DND-41 (cell line): ENCODE data around the gene PMPCA.
"Not testable (repeated sequence)": the region's sequence is repeated elsewhere in the genome, so short reads cannot be mapped to it uniquely, and the experiment has no call there.

Source experiments
- ATAC-seq: fragments of 200-7000 bp; cut with Tn5 transposase; 3 replicates; pipeline ENCODE4 v1.9.1; 2021; ENCODE audit warnings: low read depth; ENCODE audit not compliant: insufficient read depth
- DNase-seq: peaks from one replicate; pipeline ENCODE4 v3.0.0-alpha.2; 2020
- H2AFZ ChIP-seq: 2 replicates; pipeline ENCODE4 v1.6.0; 2012; ENCODE audit warnings: low read depth, low read length
- H3K27ac ChIP-seq: 2 replicates; pipeline ENCODE4 v1.5.1; 2012; ENCODE audit warnings: low read length, inconsistent platforms
- H3K27me3 ChIP-seq: fragments of 200-600 bp; sonication (generic); 2 replicates; pipeline ENCODE4 v1.6.0; 2012; ENCODE audit warnings: low read length, mild to moderate bottlenecking, inconsistent platforms; ENCODE audit not compliant: insufficient read depth, poor library complexity
- H3K36me3 ChIP-seq: 2 replicates; pipeline ENCODE4 v1.5.1; 2012; ENCODE audit warnings: low read length, inconsistent platforms; ENCODE audit not compliant: insufficient read depth
- H3K4me1 ChIP-seq: 2 replicates; pipeline ENCODE4 v1.5.1; 2012; ENCODE audit warnings: mild to moderate bottlenecking, low read length; ENCODE audit not compliant: insufficient read depth
- H3K4me2 ChIP-seq: 2 replicates; pipeline ENCODE4 v1.6.0; 2012; ENCODE audit warnings: mild to moderate bottlenecking, moderate library complexity, low read length, inconsistent platforms; ENCODE audit not compliant: insufficient read depth
- H3K4me3 ChIP-seq, 2 experiments: fragments of 200-600 bp in 1 of 2; shearing (Covaris generic) in 1 of 2; 2 replicates each; pipeline ENCODE4 v1.5.1; 2012 to 2016; ENCODE audit warnings: inconsistent platforms in 2 of 2, low read length in 2 of 2, mild to moderate bottlenecking in 2 of 2, low read depth in 1 of 2, moderate library complexity in 1 of 2
- H3K79me2 ChIP-seq: 2 replicates; pipeline ENCODE4 v1.6.0; 2012; ENCODE audit warnings: low read length, inconsistent platforms; ENCODE audit not compliant: insufficient read depth
- H3K9ac ChIP-seq: 2 replicates; pipeline ENCODE4 v1.6.0; 2012; ENCODE audit warnings: low read depth, mild to moderate bottlenecking, inconsistent platforms, low read length, moderate library complexity
- H3K9me3 ChIP-seq: 2 replicates; pipeline ENCODE4 v1.5.1; 2012; ENCODE audit warnings: low read length, moderate library complexity, mild to moderate bottlenecking, inconsistent platforms; ENCODE audit not compliant: insufficient read depth, severe bottlenecking
- H4K20me1 ChIP-seq: 2 replicates; pipeline ENCODE4 v1.6.0; 2012; ENCODE audit warnings: low read length; ENCODE audit not compliant: insufficient read depth
- EZH2 ChIP-seq: IDR thresholded peaks from 3 replicates; pipeline ENCODE4 v1.6.1; 2012; ENCODE audit warnings: borderline replicate concordance, low read depth, mild to moderate bottlenecking, moderate library complexity, low read length, inconsistent platforms; ENCODE audit not compliant: severe bottlenecking
- TF ChIP-seq, protein P1 (sequence below): IDR thresholded peaks from 2 replicates; pipeline ENCODE4 v1.5.1; 2012; ENCODE audit warnings: borderline replicate concordance, low read length, moderate library complexity, mild to moderate bottlenecking; ENCODE audit not compliant: poor library complexity, severe bottlenecking; ENCODE audit errors: extremely low read depth

Gene PMPCA

DNA sequence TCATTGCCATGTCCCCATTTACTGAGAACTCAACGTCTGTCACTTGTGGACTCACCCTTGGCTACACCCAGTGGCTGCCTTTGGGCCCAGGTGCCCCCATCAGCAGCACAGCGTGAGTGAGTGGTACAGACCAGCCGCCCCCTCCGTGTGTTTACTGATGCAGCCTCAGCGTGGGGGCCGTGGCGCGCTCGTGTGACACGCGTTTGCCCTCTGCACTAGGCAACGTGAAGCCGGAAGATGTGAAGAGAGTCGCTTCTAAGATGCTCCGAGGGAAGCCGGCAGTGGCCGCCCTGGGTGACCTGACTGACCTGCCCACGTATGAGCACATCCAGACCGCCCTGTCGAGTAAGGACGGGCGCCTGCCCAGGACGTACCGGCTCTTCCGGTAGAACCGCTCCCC is 12.4 kb downstream of the PMPCA start:
- Histone ChIP-seq H3K4me2 (no peak overlapping the region), H3K27me3 (no peaks in the 10 kb centered on the region), H3K9me3 (no peaks in the 10 kb centered on the region), H3K4me1 (no peaks in the 10 kb centered on the region), H3K36me3 (peaks cover 64% of the 10 kb centered on the region), H2AFZ (no peak overlapping the region), H3K4me3 (no peak overlapping the region), H4K20me1 (peaks cover 3% of the 10 kb centered on the region; the same call in 1 of the 2 replicates), H3K9ac (no peak overlapping the region), H3K79me2 (no peaks in the 10 kb centered on the region), H3K27ac (no peak overlapping the region)
- DNase-seq (no peak), ATAC-seq (no peak)
- TF ChIP-seq, protein P1, sequence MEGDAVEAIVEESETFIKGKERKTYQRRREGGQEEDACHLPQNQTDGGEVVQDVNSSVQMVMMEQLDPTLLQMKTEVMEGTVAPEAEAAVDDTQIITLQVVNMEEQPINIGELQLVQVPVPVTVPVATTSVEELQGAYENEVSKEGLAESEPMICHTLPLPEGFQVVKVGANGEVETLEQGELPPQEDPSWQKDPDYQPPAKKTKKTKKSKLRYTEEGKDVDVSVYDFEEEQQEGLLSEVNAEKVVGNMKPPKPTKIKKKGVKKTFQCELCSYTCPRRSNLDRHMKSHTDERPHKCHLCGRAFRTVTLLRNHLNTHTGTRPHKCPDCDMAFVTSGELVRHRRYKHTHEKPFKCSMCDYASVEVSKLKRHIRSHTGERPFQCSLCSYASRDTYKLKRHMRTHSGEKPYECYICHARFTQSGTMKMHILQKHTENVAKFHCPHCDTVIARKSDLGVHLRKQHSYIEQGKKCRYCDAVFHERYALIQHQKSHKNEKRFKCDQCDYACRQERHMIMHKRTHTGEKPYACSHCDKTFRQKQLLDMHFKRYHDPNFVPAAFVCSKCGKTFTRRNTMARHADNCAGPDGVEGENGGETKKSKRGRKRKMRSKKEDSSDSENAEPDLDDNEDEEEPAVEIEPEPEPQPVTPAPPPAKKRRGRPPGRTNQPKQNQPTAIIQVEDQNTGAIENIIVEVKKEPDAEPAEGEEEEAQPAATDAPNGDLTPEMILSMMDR = no peak

DNA sequence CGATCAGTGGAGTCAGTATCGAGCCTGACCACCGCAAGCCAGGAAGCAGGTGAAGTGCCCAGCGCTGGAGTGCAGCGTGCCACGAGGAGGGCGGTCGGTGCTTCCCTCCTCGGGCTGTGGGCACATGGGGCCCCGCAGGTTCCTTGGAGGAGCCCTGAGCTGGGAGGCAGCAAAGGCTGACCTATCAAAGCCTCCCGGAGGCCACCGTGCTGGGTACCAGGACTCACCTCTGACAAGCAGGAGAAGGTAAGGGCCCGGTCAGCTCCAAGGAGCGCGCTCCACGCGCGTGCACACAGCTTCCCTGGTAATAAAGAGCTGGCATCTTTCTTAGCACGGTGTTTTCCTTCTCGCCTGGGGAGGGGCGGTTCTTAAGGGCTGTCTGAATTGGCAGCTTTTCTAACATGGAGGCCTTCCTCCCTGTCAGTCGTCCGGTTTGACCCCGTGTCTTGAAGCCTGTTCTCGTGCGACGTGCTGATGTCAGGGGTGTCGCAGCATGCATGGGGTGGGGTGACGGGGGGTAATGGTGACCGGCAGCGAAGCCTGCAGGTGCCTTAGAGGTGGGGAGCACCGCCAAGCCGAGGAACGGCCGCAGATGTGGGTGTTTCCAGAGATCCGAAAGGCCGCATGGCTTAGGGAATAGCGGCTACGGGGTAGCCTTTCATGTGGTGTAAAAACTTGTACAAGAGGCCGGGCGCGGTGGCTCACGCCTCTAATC is 13.1 kb downstream of the PMPCA start:
- no peak overlapping the region for H3K4me2 ChIP-seq
- no peak for DNase-seq
- H3K36me3 ChIP-seq = peaks cover 56% of the 10 kb centered on the region
- H3K4me1 ChIP-seq = no peaks in the 10 kb centered on the region
- H4K20me1 ChIP-seq = peaks cover 3% of the 10 kb centered on the region; the same call in 1 of the 2 replicates
- no peaks in the 10 kb centered on the region for H3K27me3 ChIP-seq
- H3K79me2 ChIP-seq = no peaks in the 10 kb centered on the region
- no peak overlapping the region for H3K27ac ChIP-seq
- no peak overlapping the region for H3K9ac ChIP-seq
- H2AFZ ChIP-seq = no peak overlapping the region
- H3K9me3 ChIP-seq = no peaks in the 10 kb centered on the region
- TF ChIP-seq, protein P1 = no peak
- TF ChIP-seq EZH2 = no peak
- no peak for ATAC-seq
- H3K4me3 ChIP-seq = no peak overlapping the region

DNA sequence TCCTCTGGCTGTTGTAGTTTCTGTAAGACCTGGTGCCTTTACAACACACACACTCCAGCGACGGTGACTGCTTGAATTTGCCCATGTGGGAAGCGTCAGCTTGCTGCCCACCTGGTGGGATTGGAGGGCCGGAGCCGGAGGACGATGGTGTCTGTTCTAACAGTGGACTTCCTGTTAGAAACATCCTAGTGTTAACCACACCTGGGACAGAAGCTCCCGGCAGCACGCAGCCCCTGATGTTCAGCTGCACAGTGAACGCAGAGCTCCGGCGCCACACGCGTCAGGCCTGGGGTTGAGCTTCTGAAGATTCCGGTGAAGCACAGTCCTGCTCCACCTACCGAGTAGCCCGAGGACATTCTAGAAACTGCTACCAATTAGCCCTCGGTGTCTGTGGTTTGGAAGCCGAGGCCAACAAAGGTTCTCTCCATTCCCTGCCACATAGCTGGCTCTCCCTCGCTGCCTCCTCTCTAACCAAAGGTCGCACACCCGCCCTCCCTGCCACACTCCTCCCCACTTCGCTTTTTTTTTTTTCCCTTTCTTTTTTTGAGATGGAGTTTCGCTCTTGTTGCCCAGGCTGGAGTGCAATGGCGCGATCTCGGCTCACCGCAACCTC is 14.4 kb downstream of the PMPCA start:
- Histone ChIP-seq H3K36me3 (peaks cover 55% of the 10 kb centered on the region), H3K4me1 (no peaks in the 10 kb centered on the region), H3K4me3 (no peak overlapping the region), H3K79me2 (no peaks in the 10 kb centered on the region), H3K9ac (no peak overlapping the region), H2AFZ (no peak overlapping the region), H3K4me2 (no peak overlapping the region), H3K27ac (no peak overlapping the region), H3K27me3 (no peaks in the 10 kb centered on the region), H4K20me1 (peaks cover 3% of the 10 kb centered on the region; the same call in 1 of the 2 replicates), H3K9me3 (no peaks in the 10 kb centered on the region)
- no peak for TF ChIP-seq EZH2
- TF ChIP-seq, protein P1 = no peak
- no peak for DNase-seq
- ATAC-seq = no peak

DNA sequence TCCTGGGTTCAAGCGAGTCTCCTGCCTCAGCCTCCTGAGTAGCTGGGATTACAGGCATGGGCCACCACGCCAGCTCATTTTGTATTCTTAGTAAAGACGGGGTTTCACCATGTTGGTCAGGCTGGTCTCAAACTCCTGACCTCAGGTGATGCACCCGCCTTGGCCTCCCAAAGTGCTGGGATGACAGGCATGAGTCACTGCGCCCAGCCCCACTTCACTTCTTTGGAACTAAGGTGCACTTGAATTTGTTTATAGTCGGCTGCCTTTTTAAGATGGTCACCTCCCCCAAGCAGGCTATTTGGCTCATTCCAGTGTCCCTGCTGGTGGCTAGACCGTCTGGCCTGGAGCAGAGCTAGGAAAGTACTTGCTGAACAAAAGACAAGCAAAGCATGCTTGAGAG is 14.9 kb downstream of the PMPCA start:
- peaks cover 55% of the 10 kb centered on the region for H3K36me3 ChIP-seq
- H3K9ac ChIP-seq, H3K4me1 ChIP-seq, H3K9me3 ChIP-seq, H3K4me3 ChIP-seq, H2AFZ ChIP-seq, H4K20me1 ChIP-seq, ATAC-seq, H3K4me2 ChIP-seq, H3K27ac ChIP-seq, H3K79me2 ChIP-seq, H3K27me3 ChIP-seq, DNase-seq: not testable (repeated sequence)
